ENCODE measurements around the gene EXPH5.

Gene EXPH5

GRCh38 chr11:108584973-108585372, 8.6 kb downstream of the EXPH5 start:
- no peak for DNase-seq (ENCODE audit: low spot score)
- in situ Hi-C loops (cut with MboI; ENCODE audit: low pct_unique_long_range_greater_than_20kb, low sequenced_read_pairs, unreplicated experiment): no loop called here
- TF ChIP-seq CTCF (IDR thresholded peaks at IDR 0.05; ENCODE audit: extremely low read depth, insufficient read depth, missing control alignments): no peak

GRCh38 chr11:108580645-108581044, 12.9 kb downstream of the EXPH5 start:
- no peak for TF ChIP-seq CTCF (IDR thresholded peaks at IDR 0.05; ENCODE audit: extremely low read depth, insufficient read depth, missing control alignments)
- DNase-seq (ENCODE audit: low spot score): no peak
- in situ Hi-C loops (cut with MboI; ENCODE audit: low pct_unique_long_range_greater_than_20kb, low sequenced_read_pairs, unreplicated experiment): no loop called here

GRCh38 chr11:108580043-108580442, 13.5 kb downstream of the EXPH5 start:
- DNase-seq (ENCODE audit: low spot score): no peak
- TF ChIP-seq CTCF (IDR thresholded peaks at IDR 0.05; ENCODE audit: extremely low read depth, insufficient read depth, missing control alignments): no peak
- in situ Hi-C loops (cut with MboI; ENCODE audit: low pct_unique_long_range_greater_than_20kb, low sequenced_read_pairs, unreplicated experiment): no loop called here

GRCh38 chr11:108576523-108576922, 17.0 kb downstream of the EXPH5 start:
- no peak for DNase-seq (ENCODE audit: low spot score)
- TF ChIP-seq CTCF (IDR thresholded peaks at IDR 0.05; ENCODE audit: extremely low read depth, insufficient read depth, missing control alignments): no peak
- in situ Hi-C loops (cut with MboI; ENCODE audit: low pct_unique_long_range_greater_than_20kb, low sequenced_read_pairs, unreplicated experiment): no loop called here

- TF ChIP-seq CTCF (IDR thresholded peaks at IDR 0.05; ENCODE audit: extremely low read depth, insufficient read depth, missing control alignments): no peak
- in situ Hi-C loops (cut with MboI; ENCODE audit: low pct_unique_long_range_greater_than_20kb, low sequenced_read_pairs, unreplicated experiment): no loop called here
- DNase-seq (ENCODE audit: low spot score): no peak
Measured at GRCh38 chr11:108574675-108575074, 18.9 kb downstream of the EXPH5 start.

GRCh38 chr11:108571001-108571400, 22.6 kb downstream of the EXPH5 start:
- no peak for DNase-seq (ENCODE audit: low spot score)
- TF ChIP-seq CTCF (IDR thresholded peaks at IDR 0.05; ENCODE audit: extremely low read depth, insufficient read depth, missing control alignments): no peak
- in situ Hi-C loops (cut with MboI; ENCODE audit: low pct_unique_long_range_greater_than_20kb, low sequenced_read_pairs, unreplicated experiment): no loop called here

GRCh38 chr11:108569896-108570295, 23.7 kb downstream of the EXPH5 start:
- in situ Hi-C loops (cut with MboI; ENCODE audit: low pct_unique_long_range_greater_than_20kb, low sequenced_read_pairs, unreplicated experiment): no loop called here
- TF ChIP-seq CTCF (IDR thresholded peaks at IDR 0.05; ENCODE audit: extremely low read depth, insufficient read depth, missing control alignments): no peak
- DNase-seq (ENCODE audit: low spot score): no peak

Measured in GM13977 (cell line).